GM18868 (cell line): ENCODE data around the gene CACTIN.

Experiments used
- ATAC-seq: cut with Tn5 transposase; IDR thresholded peaks from one replicate; pipeline ENCODE4 v1.9.1; 2021; ENCODE audit warnings: mild to moderate bottlenecking, moderate library complexity; ENCODE audit not compliant: unreplicated experiment

Gene CACTIN

DNA sequence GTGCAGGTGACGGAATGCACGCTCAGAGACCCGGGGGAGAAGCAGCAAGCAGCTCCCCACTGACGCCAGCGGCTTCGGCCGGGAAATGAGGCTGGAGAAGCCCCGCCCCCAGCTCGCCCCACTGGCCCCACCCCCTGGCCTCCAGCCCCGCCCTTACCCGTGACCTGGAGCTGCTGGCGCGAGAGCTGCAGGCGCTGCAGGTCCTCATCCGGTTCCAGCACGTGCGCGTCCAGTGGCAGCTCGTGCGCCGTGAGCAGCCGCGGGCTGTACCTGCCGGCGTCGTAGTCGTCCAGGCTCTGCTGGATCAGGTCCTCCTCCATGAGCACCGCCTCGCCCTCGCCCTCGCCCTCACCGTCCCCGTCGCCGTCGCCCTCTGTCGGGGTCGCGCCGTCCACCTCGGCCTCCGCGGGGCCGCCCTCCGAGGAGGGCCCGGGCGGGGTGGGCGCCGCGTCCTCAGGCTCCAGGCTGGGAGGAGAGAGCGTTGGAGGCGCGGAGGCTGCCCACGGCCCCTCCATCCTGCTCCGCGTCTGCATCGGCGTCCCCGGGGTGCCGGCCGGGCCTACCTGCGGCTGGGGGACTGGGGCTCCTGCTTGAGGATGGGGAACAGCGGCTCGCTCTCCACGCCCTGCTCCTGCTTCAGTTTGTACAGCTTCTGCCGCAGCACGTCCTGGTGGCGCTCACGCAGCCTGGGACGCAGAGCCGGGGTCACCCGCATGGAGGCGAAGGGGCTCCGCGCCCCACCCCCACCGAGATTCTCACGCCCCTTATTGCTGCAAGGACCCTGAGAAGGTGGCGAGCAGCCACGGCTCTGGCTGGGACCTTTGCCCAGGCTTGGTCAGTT lies 13.5 kb downstream of the CACTIN start:
- ATAC-seq = no peak

GRCh38 chr19:3612330-3612729 lies 14.3 kb downstream of the CACTIN start:
- ATAC-seq = no peak

- ATAC-seq = no peak
Observed at GRCh38 chr19:3611841-3612240, 14.7 kb downstream of the CACTIN start.

DNA sequence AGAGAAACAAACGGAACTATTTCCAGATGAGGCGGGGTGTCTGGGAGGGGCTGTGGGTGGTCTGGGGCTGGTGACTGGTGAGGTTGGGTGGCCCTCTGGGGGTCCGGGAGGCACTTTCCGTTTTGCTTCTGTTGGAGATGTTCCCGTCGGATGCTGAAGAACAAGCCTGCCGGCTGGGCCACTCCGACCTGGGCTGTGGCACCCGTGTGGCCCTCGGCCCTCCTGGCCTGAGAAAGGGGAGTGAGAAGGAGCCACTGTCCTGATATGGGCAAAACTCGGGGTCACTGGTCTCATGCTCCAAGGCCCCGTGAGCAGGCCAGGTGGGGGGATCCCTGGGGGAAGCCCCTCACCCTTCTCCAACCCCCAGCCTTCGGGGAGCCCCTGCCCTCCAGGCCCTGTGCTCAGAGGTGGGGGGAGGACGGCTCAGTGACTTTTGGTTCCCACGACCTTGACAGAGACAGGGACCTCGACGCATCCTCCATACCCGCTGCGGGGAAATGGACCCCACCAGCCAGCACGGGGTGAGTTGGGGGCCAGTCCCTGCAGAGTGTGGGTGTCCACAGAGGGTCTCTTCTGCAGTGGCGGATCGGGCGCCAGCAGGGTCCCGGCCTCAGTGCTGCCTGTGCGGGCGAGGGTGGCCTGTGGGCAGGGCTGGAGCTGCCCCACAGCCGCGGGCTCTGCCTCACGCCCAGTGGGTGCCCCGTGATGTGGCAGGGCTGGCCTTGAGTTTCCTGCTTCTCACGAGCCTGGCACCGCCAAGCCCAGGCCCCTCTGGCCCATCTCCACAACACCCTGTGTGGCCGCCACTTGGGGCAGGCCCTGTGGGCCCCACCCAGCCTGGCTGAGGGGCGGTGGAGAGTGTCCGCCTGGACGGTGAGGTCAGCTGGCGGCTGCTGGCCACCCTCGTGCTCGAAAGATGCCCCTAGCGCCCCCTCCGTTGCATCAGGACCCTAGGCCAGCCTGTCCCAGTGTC lies 15.6 kb downstream of the CACTIN start:
- no peak for ATAC-seq

DNA sequence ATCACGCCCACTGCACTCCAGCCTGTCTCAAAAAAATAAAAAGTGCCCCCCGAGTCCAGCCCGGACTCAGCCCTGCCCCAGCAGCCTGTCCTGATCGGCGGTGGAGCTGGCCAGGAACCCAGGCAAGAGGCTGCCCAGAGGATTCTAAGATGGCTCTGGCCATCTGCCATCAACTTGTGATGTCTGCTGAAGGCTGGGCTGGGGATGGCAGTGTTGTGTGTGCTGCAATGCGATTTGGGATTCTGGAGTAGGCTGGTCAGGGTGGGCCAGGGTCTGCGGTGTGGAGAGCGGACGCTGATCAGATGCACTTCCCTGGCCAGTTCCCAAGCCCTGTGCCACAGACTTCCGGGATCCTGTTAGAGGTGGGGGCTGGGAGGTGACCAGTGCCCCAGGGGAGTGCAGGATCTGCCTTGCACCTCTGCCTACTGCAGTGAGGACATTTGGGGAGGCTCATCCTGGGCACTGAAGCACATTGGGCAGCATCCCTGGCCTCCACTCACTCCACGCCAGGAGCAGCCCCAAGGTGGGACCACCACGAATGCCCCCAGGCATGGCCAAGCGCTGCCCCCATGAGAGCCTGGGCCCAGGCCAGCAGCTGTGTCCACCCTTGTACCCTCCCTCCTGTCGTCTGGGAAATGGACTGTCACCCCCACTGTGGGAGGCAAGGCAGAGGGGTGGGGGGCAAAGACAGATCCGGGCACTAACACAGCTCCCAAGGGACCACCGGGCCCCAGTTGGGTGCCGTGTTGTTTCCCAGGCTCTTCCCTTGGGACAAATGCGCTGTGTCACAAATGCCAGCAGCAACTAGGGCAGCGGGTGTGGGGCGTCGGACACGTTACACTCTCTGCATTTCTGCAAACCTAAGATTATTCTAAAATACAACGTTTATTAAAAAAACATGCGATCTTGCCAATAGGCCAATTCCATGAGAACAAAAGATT lies 16.5 kb downstream of the CACTIN start:
- no peak for ATAC-seq

- no peak for ATAC-seq
Observed at GRCh38 chr19:3608750-3609322, 17.8 kb downstream of the CACTIN start.

GRCh38 chr19:3608079-3608641 lies 18.4 kb downstream of the CACTIN start:
- ATAC-seq = no peak

- ATAC-seq = no peak
Observed at GRCh38 chr19:3607303-3608078, 19.1 kb downstream of the CACTIN start.

- ATAC-seq = no peak
Observed at GRCh38 chr19:3606690-3607289, 19.8 kb downstream of the CACTIN start, which contains the start of gene TBXA2R. TBXA2R (minus strand) TSS chr19:3606875; CDS start chr19:3600634, 6,241 bp downstream.

DNA sequence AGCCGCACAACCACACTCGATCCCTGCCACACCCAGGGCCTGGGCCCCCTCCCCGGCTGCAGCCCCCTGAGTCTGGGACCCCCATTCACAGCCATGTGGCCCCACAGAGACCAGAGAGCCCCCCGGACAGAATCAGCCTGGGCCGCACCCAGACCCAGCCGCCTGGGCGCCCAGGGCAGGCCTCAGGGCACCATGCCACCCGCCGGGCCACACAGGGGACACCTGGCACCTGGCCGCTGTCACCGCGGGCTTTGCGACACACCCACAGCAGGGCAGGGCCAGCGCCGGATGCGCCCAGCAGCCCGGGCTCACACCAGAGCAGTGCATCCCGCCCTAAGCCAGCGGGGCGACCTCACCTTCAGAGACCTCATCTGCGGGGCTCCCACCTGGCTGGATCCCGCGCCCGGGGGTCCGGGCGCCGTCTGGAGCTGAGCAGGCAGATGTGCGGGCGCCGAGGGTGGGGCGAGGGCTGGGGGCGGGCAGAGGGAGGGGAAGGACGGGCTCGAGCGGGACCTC lies 20.4 kb downstream of the CACTIN start:
- no peak for ATAC-seq

DNA sequence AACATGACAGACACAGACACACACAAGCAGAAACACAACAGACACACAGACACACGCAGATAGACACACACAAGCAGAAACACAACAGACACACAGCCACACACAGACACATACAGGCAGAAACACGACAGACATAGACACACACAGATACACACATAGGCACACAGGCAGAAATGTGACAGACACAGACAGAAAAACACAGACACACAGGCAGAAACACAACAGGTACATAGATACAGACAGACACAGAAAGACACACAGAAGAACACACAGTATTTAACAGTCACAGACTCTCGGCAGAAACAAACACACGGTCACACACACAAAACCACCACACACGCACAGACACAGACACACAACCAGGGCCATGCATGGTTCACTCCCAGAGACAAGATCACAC lies 20.8 kb downstream of the CACTIN start:
- no peak for ATAC-seq

DNA sequence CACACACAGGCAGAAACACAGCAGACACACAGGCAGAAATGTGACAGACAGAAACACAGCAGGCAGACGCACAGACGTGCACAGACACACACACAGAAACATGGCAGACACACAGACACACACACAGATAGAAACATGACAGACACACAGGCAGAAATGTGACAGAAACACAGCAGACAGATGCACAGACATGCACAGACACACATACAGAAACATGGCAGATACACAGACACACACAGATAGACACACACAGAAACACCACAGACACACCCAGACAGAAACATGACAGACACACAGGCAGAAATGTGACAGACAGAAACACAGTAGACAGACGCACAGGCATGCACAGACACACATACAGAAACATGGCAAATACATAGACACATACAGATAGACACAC lies 21.2 kb downstream of the CACTIN start:
- no peak for ATAC-seq

GRCh38 chr19:3604987-3605343 lies 21.6 kb downstream of the CACTIN start:
- ATAC-seq = no peak

GRCh38 chr19:3604227-3604986 lies 22.2 kb downstream of the CACTIN start:
- no peak for ATAC-seq

DNA sequence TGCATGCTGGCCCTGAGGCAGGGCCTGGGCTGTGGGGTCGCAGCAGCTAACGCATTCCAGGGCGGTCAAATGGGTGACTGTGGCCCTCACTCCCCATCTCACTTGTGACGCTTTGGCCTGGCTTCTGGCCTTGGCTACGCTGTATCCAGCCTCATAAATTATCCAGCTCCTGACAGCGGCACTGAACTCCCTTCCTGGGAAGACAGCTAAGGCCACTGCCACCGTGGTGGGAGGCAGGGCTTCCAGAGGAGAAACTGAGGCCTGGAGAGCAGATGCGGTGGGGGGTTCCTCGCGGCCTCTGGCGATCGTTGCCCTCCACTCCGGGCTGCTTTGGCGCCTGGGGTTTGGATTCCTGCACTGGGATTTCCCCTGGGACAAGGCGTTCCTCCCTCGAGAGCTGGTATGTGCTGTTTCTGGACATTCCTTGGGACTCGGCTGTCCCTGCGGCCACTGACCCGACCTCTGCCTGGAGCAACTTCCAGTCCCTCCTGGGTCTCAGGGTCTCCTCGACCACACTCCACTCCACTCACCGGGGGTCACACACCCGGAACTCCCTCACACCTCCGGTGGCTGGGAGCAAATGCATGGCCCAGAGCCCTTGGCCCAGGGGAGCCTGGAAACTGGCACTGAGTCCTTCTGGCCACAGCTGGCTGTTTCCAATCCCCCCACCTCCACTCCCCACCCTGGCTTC lies 23.3 kb downstream of the CACTIN start:
- no peak for ATAC-seq

- no peak for ATAC-seq
Observed at GRCh38 chr19:3601021-3601420, 25.6 kb downstream of the CACTIN start.

DNA sequence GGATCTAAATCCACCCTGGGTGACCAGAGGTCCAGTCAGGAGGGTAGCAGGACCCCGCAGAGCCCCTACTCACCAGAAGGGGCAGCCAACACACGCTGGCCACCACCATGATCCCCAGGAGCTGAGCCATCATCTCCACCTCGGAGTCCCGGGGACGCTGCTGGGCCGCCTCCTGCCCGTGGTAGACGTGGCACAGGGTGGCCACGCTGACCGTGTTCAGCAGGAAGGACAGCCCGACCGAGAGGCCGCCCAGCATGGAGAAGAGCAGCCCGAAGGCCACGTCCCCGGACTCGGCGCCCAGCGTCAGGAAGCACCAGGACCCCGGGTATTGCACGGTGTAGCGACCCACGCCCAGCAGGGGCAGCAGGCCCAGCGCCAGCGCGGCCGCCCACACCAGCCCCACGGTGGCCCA lies 26.8 kb downstream of the CACTIN start:
- ATAC-seq = no peak
